Measurements from ENCODE around the gene LANCL2. TPM values are rescaled to one million over a fixed set of nuclear protein-coding genes. Genes with fewer than 3 reads are reported as not detected.
A peak's percentile ranks its signal among the peaks of the same experiment; 100 is the strongest.

LANCL2 gene
- total and polyA plus RNA-seq, 2 of the 4 experiments (the other 2 are of a cell fraction) = 11.7 to 17.9 TPM

- Histone ChIP-seq H3K4me3 (ENCODE audit: insufficient read depth, low read depth, low read length) (no peak overlapping the region), H3K23ac (ENCODE audit: low read depth, low read length) (peak overlapping the region; percentile 94), H3K4me2 (ENCODE audit: low read depth, low read length) (no peak overlapping the region), H4K20me1 (ENCODE audit: insufficient read depth, low read length) (peaks cover 16% of the 10 kb centered on the region), H2AK9ac (replicated peaks; ENCODE audit: low read depth, low read length, poor library complexity) (peak overlapping the region; percentile 77), H4K5ac (ENCODE audit: low read depth, low read length) (peak overlapping the region; percentile 66; the same call in 1 of the 2 replicates), H2AK5ac (ENCODE audit: low read depth, low read length) (peak overlapping the region; percentile 98), H3K79me1 (ENCODE audit: low read depth in 1 of 2, low read length in 2 of 2) (peaks cover 26 to 54% of the 10 kb centered on the region in 2 experiments), H2BK15ac (ENCODE audit: low read depth, low read length) (peak overlapping the region; percentile 93), H2BK120ac (ENCODE audit: low read depth, low read length) (peak overlapping the region; percentile 92), H3K4me1 (ENCODE audit: control insufficient read depth, insufficient read depth, low read length) (peaks cover 30% of the 10 kb centered on the region), H3K27me3 (ENCODE audit: control insufficient read depth, insufficient read depth, low read length) (no peaks in the 10 kb centered on the region), H3K56ac (ENCODE audit: extremely low read depth, insufficient read depth, low read length) (peak overlapping the region; percentile 50; the same call in 1 of the 2 replicates), H2AFZ (replicated peaks; ENCODE audit: low read length, poor library complexity) (peak overlapping the region; percentile 60), H3K18ac (ENCODE audit: low read depth, low read length) (peak overlapping the region; percentile 81), H3K9me3 (ENCODE audit: control insufficient read depth, insufficient read depth, low read length) (no peaks in the 10 kb centered on the region), H4K91ac (ENCODE audit: insufficient read depth, low read depth, low read length) (peak overlapping the region; percentile 88), H3K9ac (ENCODE audit: low read depth, low read length) (peak overlapping the region; percentile 2; the same call in 1 of the 2 replicates), H3K27ac (ENCODE audit: insufficient read depth, low read length) (peak overlapping the region; percentile 41), H4K8ac (ENCODE audit: low read depth in 2 of 2, low read length in 2 of 2) (peak overlapping the region; percentile 15 to 85; a peak in 3 of 4 replicates), H2BK5ac (ENCODE audit: low read depth, low read length, poor library complexity, severe bottlenecking) (peak overlapping the region; percentile 71), H3K14ac (replicated peaks; ENCODE audit: low read depth, low read length) (peak overlapping the region; percentile 96), H2BK20ac (ENCODE audit: low read depth, low read length) (peak overlapping the region; percentile 95), H3K9me1 (ENCODE audit: insufficient read depth, low read length) (peaks cover 32% of the 10 kb centered on the region), H3K4ac (ENCODE audit: low read depth, low read length) (peak overlapping the region; percentile 98), H3K36me3 (ENCODE audit: control insufficient read depth, insufficient read depth, low read length) (peaks cover 13% of the 10 kb centered on the region)
- DNase-seq = peak; percentile 88
- peak; percentile 48 for ATAC-seq (ENCODE audit: low read depth)
- dilution Hi-C loops (cut with HindIII; ENCODE audit: low sequenced_read_pairs, unreplicated experiment) (no loop called here), intact Hi-C loops (cut with micrococcal nuclease) (loop anchor here (5.0 kb wide), 2 partner anchors 71 to 109 kb away; partner anchors contain the start of gene LANCL2), in situ Hi-C loops (cut with MboI; ENCODE audit: low sequenced_read_pairs) (no loop called here)
- TF ChIP-seq POLR2A (IDR thresholded peaks at IDR 0.05; ENCODE audit: low read depth, low read length) (no peak), SMC3 (IDR thresholded peaks at IDR 0.05; ENCODE audit: low read depth, low read length) (peak; percentile 7; the same call in 1 of the 2 replicates), CHD1 (IDR thresholded peaks at IDR 0.05; ENCODE audit: low read depth, low read length) (no peak), RCOR1 (IDR thresholded peaks at IDR 0.05; ENCODE audit: insufficient replicate concordance, low read length) (no peak), RAD21 (IDR thresholded peaks at IDR 0.05; ENCODE audit: low read length) (no peak), FOS (IDR thresholded peaks at IDR 0.05; ENCODE audit: low read depth, low read length) (no peak; the same call in 1 of the 2 replicates), MAZ (IDR thresholded peaks at IDR 0.05; ENCODE audit: borderline replicate concordance, low read depth, low read length) (peak; percentile 37; the same call in 1 of the 2 replicates), NFE2L2 (IDR thresholded peaks at IDR 0.05; ENCODE audit: low read depth, low read length) (no peak), USF2 (IDR thresholded peaks at IDR 0.05; ENCODE audit: low read depth, low read length) (no peak), RFX5 (IDR thresholded peaks at IDR 0.05; ENCODE audit: low read depth, low read length) (0 out of 2 replicates have a peak, but pooled peaks have one; percentile 40), CEBPB (IDR thresholded peaks at IDR 0.05; ENCODE audit: low read depth, low read length) (no peak), BHLHE40 (IDR thresholded peaks at IDR 0.05; ENCODE audit: low read depth, low read length) (peak; percentile 18; the same call in 1 of the 2 replicates)
- TF ChIP-seq, protein P1, sequence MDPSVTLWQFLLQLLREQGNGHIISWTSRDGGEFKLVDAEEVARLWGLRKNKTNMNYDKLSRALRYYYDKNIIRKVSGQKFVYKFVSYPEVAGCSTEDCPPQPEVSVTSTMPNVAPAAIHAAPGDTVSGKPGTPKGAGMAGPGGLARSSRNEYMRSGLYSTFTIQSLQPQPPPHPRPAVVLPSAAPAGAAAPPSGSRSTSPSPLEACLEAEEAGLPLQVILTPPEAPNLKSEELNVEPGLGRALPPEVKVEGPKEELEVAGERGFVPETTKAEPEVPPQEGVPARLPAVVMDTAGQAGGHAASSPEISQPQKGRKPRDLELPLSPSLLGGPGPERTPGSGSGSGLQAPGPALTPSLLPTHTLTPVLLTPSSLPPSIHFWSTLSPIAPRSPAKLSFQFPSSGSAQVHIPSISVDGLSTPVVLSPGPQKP (IDR thresholded peaks at IDR 0.05; ENCODE audit: borderline replicate concordance, low read depth, low read length) = no peak
- ChIA-PET CTCF (no interaction called here), POLR2A (ENCODE audit: unreplicated experiment) (no interaction called here)
- BruUV-seq (replicated peaks) = no TSS peak
- 69% methylated on average over 3 of the region's 19 CpGs; no CpG with 5 or more reads in 1 of the 2 experiments for WGBS, 2 experiments (ENCODE audit: extremely low coverage in 2 of 2, insufficient read length in 1 of 2)
Measured at GRCh38 chr7:55475855-55476803, 111.0 kb downstream of the LANCL2 start.

All from IMR-90 (cell line).